Caco-2 (cell line): ENCODE data around the gene PPP1R15B. TPM values are rescaled to one million over a fixed set of nuclear protein-coding genes. Genes with fewer than 3 reads are reported as not detected.
A peak's percentile ranks its signal among the peaks of the same experiment; 100 is the strongest.

Source experiments
- BruUV-seq: library from RNA; stranded (reverse); fragments of 400-500 nt; replicated peaks from 2 replicates; lab custom pipeline; 2021; lab: Mats Ljungman, UMichigan
- CTCF ChIA-PET: fragments of 300-600 bp; sonication (Branson Sonifier 250); formaldehyde crosslinking; loops from one replicate; lab custom pipeline; 2022; ENCODE audit warnings: antibody characterized with exemption; lab: Charles Lee
- POLR2A ChIA-PET: fragments of 300-600 bp; sonication (Branson Sonifier 250); formaldehyde crosslinking; loops from one replicate; lab custom pipeline; 2022; ENCODE audit warnings: antibody characterized with exemption; lab: Charles Lee
- DNase-seq, 2 experiments: peaks; one replicate each; pipeline versions ENCODE4 v3.0.0 to v3.0.0-alpha.2; 2020 to 2022
- H3K27me3 ChIP-seq: replicated peaks from 2 replicates; pipeline ENCODE4 v1.6.0; 2011; ENCODE audit warnings: low read length; ENCODE audit not compliant: control insufficient read depth, insufficient read depth
- H3K36me3 ChIP-seq: 2 replicates; pipeline ENCODE4 v1.5.1; 2011; ENCODE audit warnings: low read length; ENCODE audit not compliant: control insufficient read depth, insufficient read depth
- H3K4me1 ChIP-seq: fragments of 250-450 bp; sonication (Bioruptor Pico); 2 replicates; pipeline ENCODE4 v1.5.1; 2020; ENCODE audit warnings: mild to moderate bottlenecking
- H3K4me3 ChIP-seq: 2 replicates; pipeline ENCODE4 v1.5.1; 2011; ENCODE audit warnings: low read depth, mild to moderate bottlenecking, control low read depth, low read length
- H3K9me3 ChIP-seq: fragments of 250-450 bp; sonication (Bioruptor Pico); 2 replicates; pipeline ENCODE4 v1.5.1; 2020; ENCODE audit warnings: mild to moderate bottlenecking, moderate library complexity
- H3K27ac Mint-ChIP-seq: one replicate; pipeline ENCODE4 v1.8.0; 2022; ENCODE audit warnings: mixed read lengths; ENCODE audit not compliant: unreplicated experiment
- H3K27me3 Mint-ChIP-seq: one replicate; pipeline ENCODE4 v1.8.0; 2022; ENCODE audit warnings: mixed read lengths; ENCODE audit not compliant: insufficient read depth, unreplicated experiment
- H3K36me3 Mint-ChIP-seq: one replicate; pipeline ENCODE4 v1.8.0; 2022; ENCODE audit warnings: mild to moderate bottlenecking, mixed read lengths; ENCODE audit not compliant: insufficient read depth, unreplicated experiment
- H3K4me1 Mint-ChIP-seq: one replicate; pipeline ENCODE4 v1.8.0; 2022; ENCODE audit warnings: low read depth, mixed read lengths; ENCODE audit not compliant: unreplicated experiment
- H3K4me3 Mint-ChIP-seq: one replicate; pipeline ENCODE4 v1.8.0; 2022; ENCODE audit warnings: mild to moderate bottlenecking, moderate library complexity, mixed read lengths; ENCODE audit not compliant: unreplicated experiment
- H3K9me3 Mint-ChIP-seq: one replicate; pipeline ENCODE4 v1.8.0; 2022; ENCODE audit warnings: mixed read lengths; ENCODE audit not compliant: unreplicated experiment
- CTCF ChIP-seq, 2 experiments: fragments of 200-600 bp in 1 of 2; IDR thresholded peaks; 1 replicate in 1 of 2; 2 replicates in 1 of 2; pipeline versions ENCODE4 v1.5.1 to v1.8.0; 2011 to 2022; ENCODE audit warnings: antibody characterized with exemption in 1 of 2, control low read depth in 1 of 2, inconsistent platforms in 1 of 2, low read depth in 1 of 2, low read length in 1 of 2, mild to moderate bottlenecking in 1 of 2, moderate library complexity in 1 of 2; ENCODE audit not compliant: insufficient read depth in 1 of 2, severe bottlenecking in 1 of 2, unreplicated experiment in 1 of 2
- intact Hi-C: fragments of 100-400 bp; cut with micrococcal nuclease; formaldehyde crosslinking; loops from one replicate; pipeline ENCODE4 v1.10.0; 2022; ENCODE audit not compliant: unreplicated experiment
- total RNA-seq: library from RNA; stranded (reverse); gene quantifications from 2 replicates; pipeline ENCODE4 v1.2.3, GENCODE V29; 2022

PPP1R15B gene
- total RNA-seq, 1 experiment from 2014 or later = 48.4 TPM

DNA sequence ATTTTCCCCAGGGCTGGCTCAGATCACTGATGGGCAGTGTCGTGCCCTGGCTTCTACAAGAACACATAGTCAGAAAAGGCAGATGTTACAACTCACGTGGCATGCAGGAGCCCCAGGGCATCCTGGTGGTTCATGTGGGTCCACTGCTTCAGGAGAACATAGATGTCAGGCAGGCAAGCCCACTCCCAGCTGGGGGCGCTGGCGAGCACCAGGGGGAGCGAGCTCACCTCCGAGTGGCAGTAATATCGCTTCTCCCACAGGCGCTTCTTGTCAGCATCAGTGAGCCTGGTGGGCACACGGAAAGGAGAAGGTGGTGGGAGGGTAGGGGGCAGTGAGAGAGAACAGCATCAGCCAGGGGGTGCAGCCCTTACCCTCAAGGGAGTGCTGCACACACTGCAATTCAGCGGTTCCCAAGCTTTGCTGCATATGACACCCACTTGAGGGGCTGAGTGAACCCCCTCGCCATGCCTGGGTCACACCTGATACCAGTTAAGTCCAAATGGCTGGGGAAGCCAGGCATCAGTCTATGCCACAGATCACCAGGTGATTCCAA lies 34.3 kb upstream of the PPP1R15B start:
- peaks cover 20% of the 10 kb centered on the region for H3K4me1 ChIP-seq
- H3K9me3 ChIP-seq = no peaks in the 10 kb centered on the region
- H3K36me3 Mint-ChIP-seq = peaks cover 60% of the 10 kb centered on the region
- no peak overlapping the region for H3K4me3 ChIP-seq
- peaks cover 13% of the 10 kb centered on the region for H3K4me1 Mint-ChIP-seq
- TF ChIP-seq CTCF (IDR thresholded peaks at IDR 0.05; ENCODE audit: insufficient read depth in 1 of 2, low read depth in 1 of 2, low read length in 1 of 2, severe bottlenecking in 1 of 2, unreplicated experiment in 1 of 2) = peak in 1 of 2 experiments; percentile 56
- ChIA-PET CTCF (interaction anchor here (0.6 to 4.3 kb wide), 12 partner anchors 9 to 361 kb away, joined by 3 to 52 read pairs (median 4); partner anchors contain the start of gene PIK3C2B), POLR2A (interaction anchor here (1.7 kb wide), 1 partner anchor 48 kb away, joined by 8 read pairs; the partner anchor contains the start of gene PIK3C2B)
- H3K36me3 ChIP-seq = peaks cover 4% of the 10 kb centered on the region
- no peak overlapping the region for H3K4me3 Mint-ChIP-seq
- H3K27me3 Mint-ChIP-seq = no peaks in the 10 kb centered on the region
- H3K9me3 Mint-ChIP-seq = no peaks in the 10 kb centered on the region
- no peaks in the 10 kb centered on the region for H3K27me3 ChIP-seq
- no TSS peak for BruUV-seq
- peak; percentile 55 to 69 for DNase-seq
- peak overlapping the region; percentile 52 for H3K27ac Mint-ChIP-seq
- intact Hi-C loops = loop anchor here (1.0 to 2.0 kb wide), 2 partner anchors 49 to 57 kb away; partner anchors contain the start of gene PIK3C2B

GRCh38 chr1:204443871-204444581 lies 32.4 kb upstream of the PPP1R15B start:
- TF ChIP-seq CTCF (IDR thresholded peaks at IDR 0.05; ENCODE audit: insufficient read depth in 1 of 2, low read depth in 1 of 2, low read length in 1 of 2, severe bottlenecking in 1 of 2, unreplicated experiment in 1 of 2) = no peak
- no TSS peak for BruUV-seq

DNA sequence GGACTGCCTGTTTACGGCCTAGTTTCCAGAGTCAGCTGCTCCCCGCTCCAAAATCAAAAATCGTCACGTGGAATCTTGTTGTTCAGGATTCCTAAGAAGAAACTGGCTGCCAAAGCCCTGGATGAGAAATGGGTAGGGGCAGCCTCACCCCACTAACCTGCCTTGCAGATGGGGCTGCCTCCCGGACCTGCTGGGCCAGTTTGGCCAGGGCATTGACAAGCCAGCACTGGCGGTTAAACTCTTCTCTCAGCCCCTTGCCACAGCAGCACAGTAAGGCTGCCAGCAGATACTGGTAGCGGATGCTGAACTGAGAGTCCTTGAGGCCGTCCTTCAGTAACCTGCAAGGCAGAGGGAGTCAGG lies 31.6 kb upstream of the PPP1R15B start:
- Mint-ChIP-seq H3K4me3 (no peak overlapping the region), H3K4me1 (peaks cover 6% of the 10 kb centered on the region), H3K36me3 (peaks cover 49% of the 10 kb centered on the region), H3K27me3 (no peaks in the 10 kb centered on the region), H3K9me3 (no peaks in the 10 kb centered on the region), H3K27ac (no peak overlapping the region)
- no peak overlapping the region for H3K4me3 ChIP-seq
- intact Hi-C loops = no loop called here
- CTCF ChIA-PET = interaction anchor here (0.7 to 2.9 kb wide), 3 partner anchors 12 to 60 kb away, joined by 3 to 10 read pairs (median 7); no protein-coding TSS in a partner anchor
- no TSS peak for BruUV-seq
- no peaks in the 10 kb centered on the region for H3K4me1 ChIP-seq
- H3K27me3 ChIP-seq = no peaks in the 10 kb centered on the region
- peak in 1 of 2 experiments; percentile 37 for DNase-seq
- POLR2A ChIA-PET = no interaction called here
- no peak for TF ChIP-seq CTCF (IDR thresholded peaks at IDR 0.05; ENCODE audit: insufficient read depth in 1 of 2, low read depth in 1 of 2, low read length in 1 of 2, severe bottlenecking in 1 of 2, unreplicated experiment in 1 of 2)
- H3K9me3 ChIP-seq = no peaks in the 10 kb centered on the region
- H3K36me3 ChIP-seq = peaks cover 7% of the 10 kb centered on the region

More at GRCh38 chr1:204443871-204444581, 32.4 kb upstream of the PPP1R15B start:
- no peak overlapping the region for H3K4me3 Mint-ChIP-seq
- no peaks in the 10 kb centered on the region for H3K9me3 Mint-ChIP-seq
- Histone ChIP-seq H3K4me1 (peaks cover 5% of the 10 kb centered on the region; the same call in 1 of the 2 replicates), H3K36me3 (peaks cover 4% of the 10 kb centered on the region), H3K4me3 (no peak overlapping the region), H3K9me3 (no peaks in the 10 kb centered on the region), H3K27me3 (no peaks in the 10 kb centered on the region)
- no peak for DNase-seq
- ChIA-PET CTCF (interaction anchor here (1.9 to 2.9 kb wide), 2 partner anchors 13 to 59 kb away, joined by 7 to 10 read pairs; no protein-coding TSS in a partner anchor), POLR2A (no interaction called here)
- H3K27me3 Mint-ChIP-seq = no peaks in the 10 kb centered on the region
- H3K36me3 Mint-ChIP-seq = peaks cover 57% of the 10 kb centered on the region
- H3K27ac Mint-ChIP-seq = no peak overlapping the region
- intact Hi-C loops = no loop called here
- H3K4me1 Mint-ChIP-seq = peaks cover 6% of the 10 kb centered on the region
